Activated CD4-positive, alpha-beta memory T cell treated with anti-CD3 and anti-CD28 coated beads for 36 hours (primary cell): ENCODE data around the gene TTYH3. TPM values are rescaled to one million over a fixed set of nuclear protein-coding genes. Genes with fewer than 3 reads are reported as not detected.
"Not testable (repeated sequence)": the region's sequence is repeated elsewhere in the genome, so short reads cannot be mapped to it uniquely, and the experiment has no call there.

Experiments used
- CTCF ChIA-PET: fragments of 350-600 bp; sonication (Branson Sonifier 250); formaldehyde crosslinking; loops from one replicate; lab custom pipeline; 2021; ENCODE audit warnings: antibody characterized with exemption, inconsistent platforms; lab: Charles Lee
- POLR2A ChIA-PET: fragments of 350-600 bp; sonication (Branson Sonifier 250); formaldehyde crosslinking; loops from one replicate; lab custom pipeline; 2021; ENCODE audit warnings: antibody characterized with exemption; lab: Charles Lee
- DNase-seq: peaks from one replicate; pipeline ENCODE4 v3.0.0-alpha.2; 2020
- H3K27ac Mint-ChIP-seq: one replicate; pipeline ENCODE4 v1.8.0; 2021; ENCODE audit warnings: mixed read lengths
- H3K27me3 Mint-ChIP-seq: one replicate; pipeline ENCODE4 v1.8.0; 2021; ENCODE audit warnings: mixed read lengths
- H3K36me3 Mint-ChIP-seq: one replicate; pipeline ENCODE4 v1.8.0; 2021; ENCODE audit warnings: mixed read lengths
- H3K4me1 Mint-ChIP-seq: one replicate; pipeline ENCODE4 v1.8.0; 2021; ENCODE audit warnings: low read depth, mixed read lengths
- H3K4me3 Mint-ChIP-seq: one replicate; pipeline ENCODE4 v1.8.0; 2021; ENCODE audit warnings: mild to moderate bottlenecking, mixed read lengths
- H3K9me3 Mint-ChIP-seq: one replicate; pipeline ENCODE4 v1.8.0; 2021; ENCODE audit warnings: mixed read lengths
- intact Hi-C: fragments of 100-400 bp; cut with micrococcal nuclease; formaldehyde crosslinking; loops from one replicate; pipeline ENCODE4 v1.15.1; 2023
- total RNA-seq, 2 experiments: library from RNA; stranded (reverse); gene quantifications; one replicate each; pipeline ENCODE4 v1.2.3, GENCODE V29; 2021

TTYH3 gene
- total RNA-seq, 2 experiments from 2014 or later, result 13.5 to 14.8 TPM

- Mint-ChIP-seq H3K4me1 (peaks cover 6% of the 10 kb centered on the region), H3K27ac (no peak overlapping the region), H3K4me3 (no peak overlapping the region), H3K9me3 (no peaks in the 10 kb centered on the region), H3K36me3 (no peaks in the 10 kb centered on the region), H3K27me3 (peaks cover 24% of the 10 kb centered on the region)
- CTCF ChIA-PET, result no interaction called here
- intact Hi-C loops, result no loop called here
- POLR2A ChIA-PET, result no interaction called here
- DNase-seq, result no peak
Observed at GRCh38 chr7:2684501-2684900, 52.7 kb downstream of the TTYH3 start.

- CTCF ChIA-PET, result interaction anchor here (1.1 to 1.7 kb wide), 2 partner anchors 23 to 235 kb away, joined by 3 to 5 read pairs; no protein-coding TSS in a partner anchor
- intact Hi-C loops, result no loop called here
- Mint-ChIP-seq H3K27me3 (peaks cover 31% of the 10 kb centered on the region), H3K9me3 (no peaks in the 10 kb centered on the region), H3K4me1 (peaks cover 6% of the 10 kb centered on the region), H3K4me3 (no peak overlapping the region), H3K27ac (no peak overlapping the region), H3K36me3 (no peaks in the 10 kb centered on the region)
- DNase-seq, result no peak
- POLR2A ChIA-PET, result no interaction called here
Observed at GRCh38 chr7:2686101-2686500, 54.3 kb downstream of the TTYH3 start.

GRCh38 chr7:2687338-2687869 is 55.6 kb downstream of the TTYH3 start:
- ChIA-PET POLR2A (no interaction called here), CTCF (interaction anchor here (1.0 to 1.7 kb wide), 3 partner anchors 21 to 236 kb away, joined by 3 to 5 read pairs (median 4); no protein-coding TSS in a partner anchor)
- peaks cover 6% of the 10 kb centered on the region for H3K4me1 Mint-ChIP-seq
- H3K4me3 Mint-ChIP-seq, result no peak overlapping the region
- intact Hi-C loops, result no loop called here
- peaks cover 33% of the 10 kb centered on the region for H3K27me3 Mint-ChIP-seq
- no peaks in the 10 kb centered on the region for H3K36me3 Mint-ChIP-seq
- no peak overlapping the region for H3K27ac Mint-ChIP-seq
- H3K9me3 Mint-ChIP-seq, result no peaks in the 10 kb centered on the region
- DNase-seq, result no peak

GRCh38 chr7:2687881-2688318 is 56.1 kb downstream of the TTYH3 start, which contains the start of gene AMZ1:
TSS of gene AMZ1 (plus strand) at chr7:2688202. CDS start at chr7:2700452, 12,250 bp downstream.
- H3K9me3 Mint-ChIP-seq, result no peaks in the 10 kb centered on the region
- no peak within 1 kb of the TSS for H3K27ac Mint-ChIP-seq
- peaks cover 6% of the 10 kb centered on the region for H3K4me1 Mint-ChIP-seq
- DNase-seq, result no peak
- peaks cover 33% of the 10 kb centered on the region for H3K27me3 Mint-ChIP-seq
- ChIA-PET POLR2A (interaction anchor here (0.6 kb wide), 1 partner anchor 1448 kb away, joined by 4 read pairs; no protein-coding TSS in a partner anchor), CTCF (interaction anchor here (1.0 kb wide), 1 partner anchor 22 kb away, joined by 4 read pairs; no protein-coding TSS in a partner anchor)
- H3K4me3 Mint-ChIP-seq, result no peak within 1 kb of the TSS
- H3K36me3 Mint-ChIP-seq, result no peaks in the 10 kb centered on the region
- intact Hi-C loops, result no loop called here

DNA sequence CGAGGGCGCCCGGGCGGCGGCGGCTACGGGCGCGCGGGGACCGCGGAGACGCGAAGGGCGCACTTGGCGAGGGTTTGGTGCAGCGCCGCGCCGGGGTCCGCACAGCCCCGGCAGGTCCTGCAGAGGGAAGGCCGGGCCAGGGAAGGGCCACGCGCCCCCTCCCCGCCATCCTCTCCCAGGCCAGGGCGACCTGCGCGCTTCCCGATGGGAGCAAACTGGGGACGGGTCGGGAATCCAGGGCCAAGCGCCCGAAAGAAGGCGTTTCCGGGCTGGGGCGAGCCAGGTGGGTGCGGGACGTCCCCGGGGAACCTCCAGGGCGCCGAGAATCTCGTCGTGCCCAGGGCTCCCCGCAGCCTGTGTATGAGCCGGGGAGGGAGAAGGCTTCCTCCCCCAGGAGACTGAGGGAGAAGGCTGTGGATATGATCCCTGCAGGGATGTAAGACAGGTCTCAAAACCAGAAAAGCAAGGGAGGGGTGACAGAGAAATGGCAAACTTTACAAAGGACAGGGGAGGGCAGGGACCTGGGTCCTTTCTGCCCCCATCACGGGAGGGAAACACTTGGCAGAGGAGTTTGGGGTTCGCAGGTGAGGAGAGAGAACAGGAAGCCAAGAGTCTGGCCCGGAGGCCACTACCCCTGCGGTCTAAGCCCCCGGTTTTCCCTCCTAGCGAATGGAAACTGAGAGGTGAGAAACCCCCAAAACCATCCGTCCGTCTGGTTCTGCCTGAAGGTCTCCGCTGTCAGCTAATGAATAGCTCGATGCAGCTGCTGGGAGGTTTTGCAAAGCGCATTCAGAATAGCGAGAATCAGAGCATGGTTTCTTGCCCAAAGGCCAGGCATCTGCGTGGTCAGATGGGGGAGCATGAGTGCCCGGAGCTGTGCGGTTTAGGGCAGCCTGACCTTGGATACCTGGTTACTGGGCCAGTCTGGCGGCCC is 56.9 kb downstream of the TTYH3 start:
- peaks cover 32% of the 10 kb centered on the region for H3K27me3 Mint-ChIP-seq
- H3K27ac Mint-ChIP-seq, result no peak overlapping the region
- no peak overlapping the region for H3K4me3 Mint-ChIP-seq
- intact Hi-C loops, result no loop called here
- ChIA-PET POLR2A (interaction anchor here (0.6 kb wide), 1 partner anchor 1449 kb away, joined by 4 read pairs; no protein-coding TSS in a partner anchor), CTCF (interaction anchor here (1.0 to 1.1 kb wide), 2 partner anchors 8 to 21 kb away, joined by 3 to 4 read pairs; no protein-coding TSS in a partner anchor)
- peaks cover 6% of the 10 kb centered on the region for H3K4me1 Mint-ChIP-seq
- DNase-seq, result no peak
- no peaks in the 10 kb centered on the region for H3K36me3 Mint-ChIP-seq
- no peaks in the 10 kb centered on the region for H3K9me3 Mint-ChIP-seq

- POLR2A ChIA-PET, result no interaction called here
- CTCF ChIA-PET, result interaction anchor here (1.1 to 1.4 kb wide), 3 partner anchors 9 to 238 kb away, joined by 3 read pairs; no protein-coding TSS in a partner anchor
- no peak for DNase-seq
- H3K4me3 Mint-ChIP-seq, result no peak overlapping the region
- peaks cover 6% of the 10 kb centered on the region for H3K4me1 Mint-ChIP-seq
- H3K9me3 Mint-ChIP-seq, result no peaks in the 10 kb centered on the region
- no peaks in the 10 kb centered on the region for H3K36me3 Mint-ChIP-seq
- H3K27me3 Mint-ChIP-seq, result peaks cover 32% of the 10 kb centered on the region
- no peak overlapping the region for H3K27ac Mint-ChIP-seq
- intact Hi-C loops, result no loop called here
Observed at GRCh38 chr7:2689343-2689847, 57.6 kb downstream of the TTYH3 start.

GRCh38 chr7:2689951-2690705 is 58.3 kb downstream of the TTYH3 start:
- CTCF ChIA-PET, result interaction anchor here (1.2 to 1.6 kb wide), 3 partner anchors 19 to 239 kb away, joined by 3 to 4 read pairs (median 3); no protein-coding TSS in a partner anchor
- Mint-ChIP-seq H3K36me3 (no peaks in the 10 kb centered on the region), H3K27me3 (peaks cover 32% of the 10 kb centered on the region), H3K4me1 (peaks cover 6% of the 10 kb centered on the region), H3K9me3 (no peaks in the 10 kb centered on the region), H3K27ac (no peak overlapping the region), H3K4me3 (no peak overlapping the region)
- no peak for DNase-seq
- intact Hi-C loops, result no loop called here
- POLR2A ChIA-PET, result no interaction called here

DNA sequence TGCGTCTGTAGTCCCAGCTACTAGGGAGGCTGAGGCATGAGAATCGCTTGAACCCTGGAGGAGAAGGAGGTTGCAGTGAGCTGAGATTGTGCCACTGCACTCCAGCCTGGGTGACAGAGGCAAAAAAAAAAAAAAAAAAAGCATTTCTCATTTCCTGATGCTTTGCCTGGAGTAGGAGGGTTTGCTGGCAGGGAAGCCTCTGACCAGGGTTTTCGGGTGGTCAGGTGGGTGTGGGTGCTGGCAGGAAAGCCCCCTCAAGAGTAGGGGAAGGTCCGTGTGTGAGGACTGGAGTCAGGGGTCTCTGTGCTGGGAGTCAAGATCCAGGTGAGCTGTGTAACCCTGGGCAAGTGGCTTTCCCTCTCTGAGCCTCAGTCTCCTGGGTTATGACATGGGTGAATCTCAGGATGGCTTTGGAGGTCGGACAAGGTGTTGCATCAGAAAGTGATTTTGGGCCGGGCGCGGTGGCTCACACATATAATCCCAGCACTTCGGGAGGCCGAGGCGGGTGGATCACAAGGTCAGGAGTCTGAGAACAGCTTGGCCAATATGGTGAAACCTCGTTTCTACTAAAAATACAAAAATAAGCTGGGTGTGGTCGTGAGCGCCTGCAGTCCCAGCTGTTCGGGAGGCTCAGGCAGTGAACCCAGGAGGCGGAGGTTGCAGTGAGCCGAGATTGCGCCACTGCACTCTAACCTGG is 59.4 kb downstream of the TTYH3 start:
- Mint-ChIP-seq H3K4me3 (no peak overlapping the region), H3K27ac (no peak overlapping the region), H3K9me3 (no peaks in the 10 kb centered on the region), H3K27me3 (peaks cover 28% of the 10 kb centered on the region), H3K4me1 (peaks cover 6% of the 10 kb centered on the region), H3K36me3 (no peaks in the 10 kb centered on the region)
- CTCF ChIA-PET, result interaction anchor here (1.4 to 1.6 kb wide), 2 partner anchors 21 to 240 kb away, joined by 3 to 4 read pairs; no protein-coding TSS in a partner anchor
- POLR2A ChIA-PET, result no interaction called here
- intact Hi-C loops, result no loop called here
- DNase-seq, result no peak

GRCh38 chr7:2691932-2692439 is 60.2 kb downstream of the TTYH3 start:
- H3K36me3 Mint-ChIP-seq, intact Hi-C loops, DNase-seq, H3K4me3 Mint-ChIP-seq, POLR2A ChIA-PET, H3K9me3 Mint-ChIP-seq, H3K4me1 Mint-ChIP-seq, H3K27ac Mint-ChIP-seq: not testable (repeated sequence)
- CTCF ChIA-PET, result interaction anchor here (1.1 to 3.2 kb wide), 2 partner anchors 10 to 18 kb away, joined by 3 to 14 read pairs; no protein-coding TSS in a partner anchor
- peaks cover 25% of the 10 kb centered on the region for H3K27me3 Mint-ChIP-seq

DNA sequence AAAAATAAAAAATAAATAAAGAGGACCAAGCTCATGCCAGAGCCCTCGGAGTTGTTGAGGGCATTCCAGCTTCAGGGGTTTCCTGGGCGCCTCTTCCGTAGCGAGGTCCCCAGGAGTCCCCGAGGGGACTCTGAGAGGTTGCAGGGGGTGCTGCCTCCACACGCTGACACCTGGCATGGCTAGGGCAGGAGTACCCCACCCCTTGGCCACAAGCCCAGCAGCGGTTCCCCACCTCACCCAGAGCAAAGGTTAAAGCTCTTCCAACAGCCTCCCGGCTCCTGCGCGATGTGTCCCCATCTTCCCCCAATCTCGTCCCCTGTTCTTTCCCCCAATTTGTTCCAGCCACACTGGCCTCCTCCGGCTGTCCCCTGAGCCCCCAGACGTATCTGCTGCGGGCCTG is 60.8 kb downstream of the TTYH3 start:
- DNase-seq, result no peak
- Mint-ChIP-seq H3K4me3 (no peak overlapping the region), H3K9me3 (no peaks in the 10 kb centered on the region), H3K27ac (no peak overlapping the region), H3K27me3 (peaks cover 20% of the 10 kb centered on the region), H3K4me1 (peaks cover 6% of the 10 kb centered on the region), H3K36me3 (no peaks in the 10 kb centered on the region)
- CTCF ChIA-PET, result interaction anchor here (1.1 to 3.2 kb wide), 3 partner anchors 11 to 22 kb away, joined by 3 to 14 read pairs (median 6); no protein-coding TSS in a partner anchor
- POLR2A ChIA-PET, result no interaction called here
- intact Hi-C loops, result no loop called here
